Heart right ventricle (tissue), 16 donors: ENCODE data around the gene CLCF1. TPM values are rescaled to one million over a fixed set of nuclear protein-coding genes. Genes with fewer than 3 reads are reported as not detected.

Source experiments
- ATAC-seq, 8 donors: fragments of 200-7000 bp; cut with Tn5 transposase; one replicate each; pipeline ENCODE4 v1.9.1; 2020; ENCODE audit warnings: mild to moderate bottlenecking in 8 of 8, moderate library complexity in 8 of 8, moderate number of reproducible peaks in 1 of 8
- DNase-seq, 2 donors: peaks; one replicate each; pipeline ENCODE4 v3.0.0-alpha.2; 2020
- H3K27ac ChIP-seq, 10 donors: fragments of 200-600 bp; sonication (generic) in 2 of 10; one replicate each; pipeline versions ENCODE4 v1.5.0 to v1.8.0; 2020 to 2022; ENCODE audit warnings: mild to moderate bottlenecking in 3 of 10
- H3K27me3 ChIP-seq, 7 donors: fragments of 200-600 bp; one replicate each; pipeline ENCODE4 v1.8.0; 2021 to 2022; ENCODE audit warnings: mild to moderate bottlenecking in 2 of 7
- H3K36me3 ChIP-seq, 9 donors: fragments of 200-600 bp; sonication (generic) in 1 of 9; one replicate each; pipeline versions ENCODE4 v1.5.0 to v1.8.0; 2020 to 2022; ENCODE audit warnings: mild to moderate bottlenecking in 2 of 9
- H3K4me1 ChIP-seq, 9 donors: fragments of 200-600 bp; sonication (generic) in 1 of 9; one replicate each; pipeline versions ENCODE4 v1.5.0 to v1.8.0; 2020 to 2022; ENCODE audit warnings: mild to moderate bottlenecking in 4 of 9
- H3K4me3 ChIP-seq, 10 donors: fragments of 200-600 bp; sonication (generic) in 2 of 10; one replicate each; pipeline versions ENCODE4 v1.5.0 to v1.8.0; 2020 to 2022; ENCODE audit warnings: mild to moderate bottlenecking in 7 of 10, moderate library complexity in 2 of 10
- H3K9me3 ChIP-seq, 11 donors: fragments of 200-600 bp in 10 of 11; sonication (generic) in 2 of 11; one replicate each; pipeline versions ENCODE4 v1.5.0 to v1.8.0; 2013 to 2022; ENCODE audit warnings: mild to moderate bottlenecking in 2 of 11, control low read depth in 1 of 11, moderate library complexity in 1 of 11
- WGBS, 2 donors: extraction: QIAGEN DNeasy Blood & Tissue Kit; methylation state at CpG; one replicate each; pipeline ENCODE4 v1.1.7; 2013; ENCODE audit warnings: inconsistent platforms in 1 of 2; 5-methylcytosine and 5-hydroxymethylcytosine counted together
- intact Hi-C, 10 donors: fragments of 100-400 bp; cut with DNase I; formaldehyde crosslinking; loops; one replicate each; pipeline versions ENCODE4 v1.11.1 to v1.14.2; 2022
- polyA plus RNA-seq, 2 donors: library from polyadenylated mRNA; stranded (reverse); fragments of 200-250 nt; gene quantifications; one replicate each; pipeline ENCODE4 v1.2.3, GENCODE V29; 2013
- total RNA-seq, 10 donors: library from RNA; stranded (reverse); fragmentation: NEBNext Ultra II Directional in 3 of 10; extraction: Animal tissue kit (Norgen Biotek cat#: 25700) in 3 of 10; gene quantifications; one replicate each; pipeline versions ENCODE4 v1.2.1 to v1.2.4, GENCODE V29; 2021 to 2023
- TF ChIP-seq, protein P1 (sequence below), 9 donors: fragments of 200-600 bp; sonication (generic) in 2 of 9; IDR thresholded peaks; one replicate each; pipeline versions ENCODE4 v1.5.0 to v1.8.0; 2021 to 2022; ENCODE audit warnings: antibody characterized with exemption in 9 of 9, mild to moderate bottlenecking in 5 of 9, moderate library complexity in 1 of 9
- donor health status: Arrhythmogenic right ventricular cardiomyopathy.
- donor health status: ischemic (EF 13 %, LVEDD 7.1; RV severe dilation, severe dysfunction).
- donor health status: healthy with polysubstance abuse.
- donor health status: DM: no; HTN: yes; CAD: no.
- donor health status: DM: no; HTN: no; CAD: no.
- donor health status: ischemic (EF 25% LVEDD 6.9; RV normal size, moderate dysfunction).
- donor health status: ischemic (EF 25% LVEDD 5.7; RV mildly dilated, moderate dysfunction).
- donor health status: healthy.
- donor health status: DM: yes; HTN: yes; CAD: no.
- donor health status: Ischemic cardiomyopathy.
- donor health status: ischemic (EF 35%, LVEDD 5.7; RV mildly dilated, moderate dysfunction).
- donor health status: nonischemic (EF 11% LVEDD 7.7; RV severe dilation, severe dysfunction).
- donor health status: DM: yes; HTN: yes; CAD: no.
- donor health status: PGD.
- donor health status: ischemic (EF 29% LVEDD 5.4; RV normal size, mild dysfunction).
- donor health status: nonischemic (EF 23%, LVEDD 6.1; RV moderate dilation, normal function).

The CLCF1 gene
- total and polyA plus RNA-seq, 12 donors = 0.31 to 12.3 (median 1.2) TPM

- Histone ChIP-seq H3K36me3 (no peaks in the 10 kb centered on the region), H3K4me3 (peak overlapping the region in 3 of 10 donors; percentile 74 to 82 (median 81)), H3K27me3 (peaks cover 0 to 13% (median 3%) of the 10 kb centered on the region in 7 donors), H3K9me3 (no peaks in the 10 kb centered on the region), H3K27ac (peak overlapping the region in 7 of 10 donors; percentile 85 to 97 (median 92)), H3K4me1 (peaks cover 10 to 54% (median 26%) of the 10 kb centered on the region in 9 donors)
- TF ChIP-seq, protein P1, sequence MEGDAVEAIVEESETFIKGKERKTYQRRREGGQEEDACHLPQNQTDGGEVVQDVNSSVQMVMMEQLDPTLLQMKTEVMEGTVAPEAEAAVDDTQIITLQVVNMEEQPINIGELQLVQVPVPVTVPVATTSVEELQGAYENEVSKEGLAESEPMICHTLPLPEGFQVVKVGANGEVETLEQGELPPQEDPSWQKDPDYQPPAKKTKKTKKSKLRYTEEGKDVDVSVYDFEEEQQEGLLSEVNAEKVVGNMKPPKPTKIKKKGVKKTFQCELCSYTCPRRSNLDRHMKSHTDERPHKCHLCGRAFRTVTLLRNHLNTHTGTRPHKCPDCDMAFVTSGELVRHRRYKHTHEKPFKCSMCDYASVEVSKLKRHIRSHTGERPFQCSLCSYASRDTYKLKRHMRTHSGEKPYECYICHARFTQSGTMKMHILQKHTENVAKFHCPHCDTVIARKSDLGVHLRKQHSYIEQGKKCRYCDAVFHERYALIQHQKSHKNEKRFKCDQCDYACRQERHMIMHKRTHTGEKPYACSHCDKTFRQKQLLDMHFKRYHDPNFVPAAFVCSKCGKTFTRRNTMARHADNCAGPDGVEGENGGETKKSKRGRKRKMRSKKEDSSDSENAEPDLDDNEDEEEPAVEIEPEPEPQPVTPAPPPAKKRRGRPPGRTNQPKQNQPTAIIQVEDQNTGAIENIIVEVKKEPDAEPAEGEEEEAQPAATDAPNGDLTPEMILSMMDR (IDR thresholded peaks at IDR 0.05) = no peak
- ATAC-seq = no peak
- no peak for DNase-seq
- 42 to 46% methylated on average over 9 of the region's 9 CpGs for WGBS, 2 donors
- intact Hi-C loops = loop anchor here in 1 of 10 donors (2.0 kb wide), 1 partner anchor 18 kb away; no protein-coding TSS in a partner anchor
Measured at GRCh38 chr11:67374571-67375281, 1.3 kb upstream of the CLCF1 start.

GRCh38 chr11:67373648-67374570, 511 bp upstream of the CLCF1 start:
- Histone ChIP-seq H3K27ac (peak overlapping the region; percentile 24 to 97 (median 91)), H3K9me3 (no peaks in the 10 kb centered on the region), H3K4me1 (peaks cover 10 to 54% (median 26%) of the 10 kb centered on the region in 9 donors), H3K27me3 (peaks cover 0 to 11% (median 3%) of the 10 kb centered on the region in 7 donors), H3K4me3 (peak overlapping the region; percentile 56 to 82 (median 74)), H3K36me3 (no peaks in the 10 kb centered on the region)
- peak; percentile 70 to 77 for DNase-seq
- peak; percentile 45 to 79 (median 68) for ATAC-seq
- intact Hi-C loops = loop anchor here in 3 of 10 donors (1.0 to 2.0 kb wide), 2 partner anchors 17 kb away; no protein-coding TSS in a partner anchor
- TF ChIP-seq, protein P1 (IDR thresholded peaks at IDR 0.05) = peak; percentile 7 to 67 (median 51)
- WGBS, 2 donors = 11 to 13% methylated on average over 31 to 39 of the region's 40 CpGs

DNA sequence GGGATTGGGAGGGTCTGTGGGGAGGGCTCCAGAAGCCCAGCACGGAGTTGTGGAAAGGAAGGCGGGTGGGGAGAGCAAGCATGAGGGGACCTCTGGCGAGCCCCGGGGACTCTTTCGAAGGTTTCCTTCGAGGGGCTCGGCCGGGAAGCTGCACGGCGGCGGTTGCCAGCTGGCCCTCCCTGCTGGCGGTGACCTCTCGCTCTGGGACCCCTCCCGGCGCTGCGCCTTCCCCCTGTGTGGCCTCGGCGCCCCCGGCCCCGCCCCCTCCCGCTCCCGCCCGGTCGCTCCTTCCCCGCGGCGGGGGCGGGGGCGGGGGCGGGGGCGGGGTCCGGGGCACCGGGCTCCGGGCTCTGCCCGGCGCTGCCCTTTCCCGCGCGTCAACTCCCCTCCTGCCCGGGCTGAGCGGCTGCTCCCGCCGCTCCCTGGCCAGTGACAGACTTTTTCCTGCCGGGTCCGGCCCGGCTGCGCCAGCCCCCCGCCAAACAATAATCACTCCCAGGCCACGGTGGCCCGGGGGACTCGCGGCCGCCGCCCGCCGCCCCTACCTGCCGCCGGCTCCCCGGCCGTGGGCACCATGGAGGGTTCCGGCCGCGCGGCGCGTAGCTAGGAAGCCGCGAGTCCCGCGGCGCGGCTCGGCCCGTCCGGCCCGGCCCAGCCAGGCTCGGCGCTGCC, 941 bp downstream of the CLCF1 start:
- 0 to 1% methylated on average over 36 to 75 of the region's 78 CpGs for WGBS, 2 donors
- ATAC-seq = peak in 4 of 8 donors; percentile 3 to 16 (median 14)
- Histone ChIP-seq H3K4me1 (peaks cover 10 to 66% (median 34%) of the 10 kb centered on the region in 9 donors), H3K9me3 (no peaks in the 10 kb centered on the region), H3K36me3 (no peaks in the 10 kb centered on the region), H3K27ac (peak overlapping the region; percentile 17 to 97 (median 91)), H3K4me3 (peak overlapping the region; percentile 56 to 82 (median 74)), H3K27me3 (peaks cover 0 to 7% (median under 1%) of the 10 kb centered on the region in 7 donors)
- TF ChIP-seq, protein P1 (IDR thresholded peaks at IDR 0.05) = no peak
- intact Hi-C loops = loop anchor here in 1 of 10 donors (2.0 kb wide), 1 partner anchor 16 kb away; no protein-coding TSS in a partner anchor
- DNase-seq = peak in 1 of 2 donors; percentile 53
